Activated CD8-positive, alpha-beta T cell treated with anti-CD3 and anti-CD28 coated beads, Interleukin-2, amount 10 ng/mL, durations not matched to agents 7 days and 5 days (primary cell): ENCODE results near the gene SAFB. TPM values are rescaled to one million over a fixed set of nuclear protein-coding genes. Genes with fewer than 3 reads are reported as not detected.
A peak's percentile ranks its signal among the peaks of the same experiment; 100 is the strongest.

ENCODE experiments used
- ATAC-seq: fragments of 150-1000 bp; cut with Tn5 transposase; one replicate; pipeline ENCODE4 v1.10.0; 2021; ENCODE audit warnings: moderate library complexity
- CTCF ChIA-PET: fragments of 350-600 bp; sonication (Branson Sonifier 250); formaldehyde crosslinking; loops from one replicate; lab custom pipeline; 2021; ENCODE audit warnings: antibody characterized with exemption; lab: Charles Lee
- POLR2A ChIA-PET: fragments of 350-600 bp; sonication (Branson Sonifier 250); formaldehyde crosslinking; loops from one replicate; lab custom pipeline; 2021; ENCODE audit warnings: antibody characterized with exemption; lab: Charles Lee
- DNase-seq: peaks from one replicate; pipeline ENCODE4 v3.0.0-alpha.2; 2020
- H3K27ac Mint-ChIP-seq: one replicate; pipeline ENCODE4 v1.8.0; 2021; ENCODE audit warnings: mild to moderate bottlenecking, mixed read lengths
- H3K27me3 Mint-ChIP-seq: one replicate; pipeline ENCODE4 v1.8.0; 2021; ENCODE audit warnings: low read depth, mixed read lengths
- H3K36me3 Mint-ChIP-seq: one replicate; pipeline ENCODE4 v1.8.0; 2021; ENCODE audit warnings: low read depth, mixed read lengths
- H3K4me1 Mint-ChIP-seq: one replicate; pipeline ENCODE4 v1.8.0; 2021; ENCODE audit warnings: low read depth, mixed read lengths
- H3K4me3 Mint-ChIP-seq: one replicate; pipeline ENCODE4 v1.8.0; 2021; ENCODE audit warnings: mild to moderate bottlenecking, mixed read lengths
- H3K9me3 Mint-ChIP-seq: one replicate; pipeline ENCODE4 v1.8.0; 2022; ENCODE audit warnings: mixed read lengths; ENCODE audit not compliant: insufficient read depth
- total RNA-seq, 2 experiments: library from RNA; stranded (reverse); gene quantifications; one replicate each; pipeline ENCODE4 v1.2.3, GENCODE V29; 2021

The SAFB gene
- total RNA-seq, 2 experiments from 2014 or later = 116 to 134 TPM

DNA sequence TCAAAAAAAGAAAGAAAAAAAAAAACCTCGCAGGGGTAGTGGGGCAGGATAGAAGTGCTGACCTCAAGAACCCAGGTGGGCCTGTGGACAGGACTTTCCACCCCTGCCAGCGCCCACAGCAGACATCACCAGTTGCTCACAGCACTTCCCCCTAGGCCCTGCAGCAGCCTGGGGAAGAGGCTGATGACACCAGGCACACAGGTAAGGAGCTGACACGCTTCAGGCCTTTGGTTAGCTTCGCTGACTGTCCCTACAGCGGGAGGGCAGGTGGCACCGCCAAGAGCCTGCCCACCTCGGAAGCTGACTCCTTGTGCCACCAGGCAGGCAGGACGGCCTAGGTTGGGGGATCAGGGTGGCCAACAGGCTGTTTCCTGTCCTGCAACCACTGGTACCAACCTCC is 88.1 kb downstream of the SAFB start:
- CTCF ChIA-PET = interaction anchor here (2.2 kb wide), 1 partner anchor 24 kb away, joined by 12 read pairs; no protein-coding TSS in a partner anchor
- Mint-ChIP-seq H3K9me3 (no peaks in the 10 kb centered on the region), H3K27ac (no peak overlapping the region), H3K4me1 (peaks cover 6% of the 10 kb centered on the region), H3K4me3 (no peak overlapping the region), H3K27me3 (no peaks in the 10 kb centered on the region), H3K36me3 (peaks cover 41% of the 10 kb centered on the region)
- POLR2A ChIA-PET = no interaction called here
- DNase-seq (no peak), ATAC-seq (peak; percentile 17)

DNA sequence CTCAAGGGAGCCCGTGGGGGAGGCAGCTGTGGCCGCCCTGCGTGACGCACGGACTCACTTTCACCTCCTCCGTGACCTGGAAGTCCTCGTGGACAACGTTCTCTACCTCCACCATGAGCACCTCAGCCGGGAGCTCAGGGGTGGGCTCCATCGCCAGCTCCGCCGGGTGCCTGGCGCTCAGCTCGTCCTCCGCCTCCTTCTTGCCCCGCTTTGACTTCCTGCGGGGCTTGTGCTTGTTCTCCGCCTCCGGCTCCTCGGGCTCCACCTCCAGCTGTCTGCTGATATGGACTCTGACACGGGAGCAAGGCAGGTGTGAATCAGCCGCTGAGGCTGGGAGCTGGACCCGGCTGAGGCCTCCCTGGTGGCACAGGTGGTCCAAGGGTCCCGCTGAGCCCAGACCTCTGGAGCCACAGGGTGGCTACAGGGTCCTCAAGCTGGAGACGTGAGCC is 88.9 kb downstream of the SAFB start:
- Mint-ChIP-seq H3K9me3 (no peaks in the 10 kb centered on the region), H3K36me3 (peaks cover 39% of the 10 kb centered on the region)

DNA sequence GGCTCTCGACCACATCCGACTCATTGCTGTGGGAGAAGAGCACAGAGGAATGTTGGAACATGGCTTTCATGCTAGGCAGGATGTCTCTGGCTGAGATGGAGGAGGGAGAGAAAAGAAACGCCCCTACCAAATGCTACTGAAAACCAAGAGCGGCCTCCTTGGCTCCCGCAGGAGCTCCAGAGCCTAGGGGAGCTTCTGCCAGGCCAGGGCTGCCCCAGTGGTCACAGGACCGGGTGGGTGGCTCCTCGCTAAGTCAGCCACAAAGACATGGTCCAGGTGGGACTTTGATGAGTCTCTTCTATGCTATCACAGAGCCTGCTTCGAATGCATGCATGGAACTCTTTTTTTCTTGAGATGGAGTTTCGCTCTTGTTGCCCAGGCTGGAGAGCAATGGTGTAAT is 90.3 kb downstream of the SAFB start:
- Mint-ChIP-seq H3K36me3 (peaks cover 41% of the 10 kb centered on the region), H3K4me3 (no peak overlapping the region)
- no peak for DNase-seq

More for the DNA sequence above, 88.9 kb downstream of the SAFB start:
- no peak for DNase-seq
- no peak overlapping the region for H3K4me3 Mint-ChIP-seq
- H3K4me1 Mint-ChIP-seq = peaks cover 8% of the 10 kb centered on the region
- ChIA-PET CTCF (interaction anchor here (1.2 to 2.2 kb wide), 2 partner anchors 22 to 25 kb away, joined by 5 to 12 read pairs; partner anchors contain the start of gene RPL36), POLR2A (interaction anchor here (1.7 kb wide), 1 partner anchor 21 kb away, joined by 5 read pairs; no protein-coding TSS in a partner anchor)
- no peak for ATAC-seq
- H3K27me3 Mint-ChIP-seq = no peaks in the 10 kb centered on the region
- H3K27ac Mint-ChIP-seq = no peak overlapping the region

DNA sequence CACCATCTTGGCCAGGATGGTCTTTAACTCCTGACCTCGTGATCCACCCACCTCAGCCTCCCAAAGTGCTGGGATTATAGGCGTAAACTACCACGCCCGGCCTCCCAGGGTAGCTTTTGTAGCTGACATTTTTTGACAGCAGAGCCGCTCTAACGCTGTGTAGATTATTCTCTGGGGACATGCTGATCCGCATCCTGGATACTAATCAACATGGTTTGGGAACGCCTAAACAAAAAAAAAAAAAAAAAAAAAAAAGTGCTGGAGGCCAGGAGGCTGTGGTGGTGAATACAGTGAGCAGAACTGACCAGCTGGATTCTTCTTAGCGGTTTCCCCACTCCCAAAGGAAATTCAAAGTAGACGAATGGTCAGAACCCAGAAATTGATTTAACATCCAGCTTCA is 91.9 kb downstream of the SAFB start:
- POLR2A ChIA-PET = interaction anchor here (0.7 to 1.2 kb wide), 2 partner anchors 23 to 25 kb away, joined by 3 to 5 read pairs; partner anchors contain the start of gene RPL36
- Mint-ChIP-seq H3K9me3 (no peaks in the 10 kb centered on the region), H3K27ac (no peak overlapping the region), H3K36me3 (peaks cover 52% of the 10 kb centered on the region), H3K4me1 (peaks cover 29% of the 10 kb centered on the region), H3K4me3 (no peak overlapping the region), H3K27me3 (no peaks in the 10 kb centered on the region)
- DNase-seq (no peak), ATAC-seq (no peak)
- CTCF ChIA-PET = interaction anchor here (1.0 to 8.7 kb wide), 2 partner anchors 13 to 26 kb away, joined by 3 to 113 read pairs; partner anchors contain the start of gene RPL36

More for the DNA sequence above, 90.3 kb downstream of the SAFB start:
- peaks cover 21% of the 10 kb centered on the region for H3K4me1 Mint-ChIP-seq
- POLR2A ChIA-PET = interaction anchor here (1.7 kb wide), 1 partner anchor 22 kb away, joined by 5 read pairs; no protein-coding TSS in a partner anchor
- H3K27ac Mint-ChIP-seq = no peak overlapping the region
- CTCF ChIA-PET = interaction anchor here (8.7 kb wide), 1 partner anchor 25 kb away, joined by 113 read pairs; the partner anchor contains the start of gene RPL36
- no peak for ATAC-seq
- no peaks in the 10 kb centered on the region for H3K27me3 Mint-ChIP-seq
- no peaks in the 10 kb centered on the region for H3K9me3 Mint-ChIP-seq

DNA sequence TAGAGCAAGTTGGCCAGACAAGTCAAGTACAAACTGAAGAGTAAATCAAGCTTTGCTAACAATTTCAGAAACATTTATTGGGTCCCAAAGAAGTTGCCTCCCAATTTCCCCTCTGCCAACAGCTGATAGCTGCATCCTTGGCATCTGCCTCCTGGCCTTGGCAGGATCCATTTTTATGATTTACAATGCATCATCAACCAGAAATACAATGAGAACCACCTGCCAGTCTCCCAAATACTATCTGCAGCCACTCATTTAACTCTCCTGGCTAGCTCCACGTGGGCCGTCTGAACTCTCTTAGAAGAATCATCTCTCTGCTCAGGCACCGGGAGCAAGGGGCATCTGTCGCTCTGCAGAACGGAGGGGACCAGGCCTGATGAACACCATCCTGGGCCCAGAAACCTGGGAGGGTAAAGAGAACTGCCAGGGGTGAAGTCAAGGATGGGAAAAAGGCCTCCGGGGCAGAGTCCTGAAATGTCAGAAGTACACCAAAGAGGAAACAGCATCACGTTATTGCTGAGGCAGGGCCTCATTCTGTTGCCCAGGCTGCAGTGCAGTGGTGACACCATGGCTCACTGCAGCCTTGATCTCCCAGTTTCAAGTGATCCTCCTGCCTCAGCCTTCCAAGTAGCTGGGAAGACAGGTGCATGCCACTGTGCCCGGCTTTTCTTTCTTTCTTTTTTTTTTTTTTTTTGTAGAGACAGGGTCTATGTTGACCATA is 94.5 kb downstream of the SAFB start:
- DNase-seq (no peak), ATAC-seq (no peak)
- ChIA-PET CTCF (interaction anchor here (8.7 kb wide), 1 partner anchor 29 kb away, joined by 113 read pairs; the partner anchor contains the start of gene RPL36), POLR2A (interaction anchor here (0.6 to 4.4 kb wide), 4 partner anchors 9 to 72 kb away, joined by 3 to 21 read pairs (median 9); no protein-coding TSS in a partner anchor)
- Mint-ChIP-seq H3K36me3 (peaks cover 42% of the 10 kb centered on the region), H3K27ac (peak overlapping the region; percentile 96), H3K4me3 (peak overlapping the region; percentile 95), H3K4me1 (peaks cover 32% of the 10 kb centered on the region), H3K27me3 (no peaks in the 10 kb centered on the region), H3K9me3 (no peaks in the 10 kb centered on the region)

Other genes starting within 250 kb of the SAFB start
- gene ZNRF4, start 167.7 kb upstream of the SAFB start, total RNA-seq = not detected
- under 1 TPM; 0.26 to 0.68 TPM for gene TINCR, start 55.1 kb upstream of the SAFB start, total RNA-seq
- 10 to 100 TPM; 84.2 to 96.6 TPM for gene SAFB2, start 307 bp upstream of the SAFB start, total RNA-seq
- 10 to 100 TPM; 53.1 to 55.1 TPM for gene MICOS13, start 57.4 kb downstream of the SAFB start, total RNA-seq
- 1 to 10 TPM; 2.0 to 2.1 TPM for gene HSD11B1L, start 57.9 kb downstream of the SAFB start, total RNA-seq
- gene RPL36, start 67.2 kb downstream of the SAFB start, total RNA-seq = 100 to 1,000 TPM; 926 to 951 TPM
- 100 to 1,000 TPM; 114 to 129 TPM for gene LONP1, start 97.1 kb downstream of the SAFB start, total RNA-seq
- not detected for gene CATSPERD, start 97.6 kb downstream of the SAFB start, total RNA-seq
- gene PRR22, start 161.7 kb downstream of the SAFB start, total RNA-seq = 1 to 10 TPM; 5.7 to 6.0 TPM
- gene DUS3L, start 168.1 kb downstream of the SAFB start, total RNA-seq = 10 to 100 TPM; 56.6 to 66.3 TPM
- gene NRTN, start 182.0 kb downstream of the SAFB start, total RNA-seq = not detected
- under 1 TPM; 0.16 to 0.18 TPM for gene FUT6, start 216.6 kb downstream of the SAFB start, total RNA-seq
- not detected for gene FUT3, start 228.4 kb downstream of the SAFB start, total RNA-seq
- not detected for gene FUT5, start 247.5 kb downstream of the SAFB start, total RNA-seq